Spleen (tissue), 7 donors: ENCODE data around the gene MAST4.

Experiments used
- CTCF ChIP-seq, 11 experiments: fragments of 200-600 bp in 7 of 11; fragments of 450-650 bp in 4 of 11; sonication (generic) in 4 of 11; IDR thresholded peaks in 8 of 11; conservative IDR thresholded peaks in 3 of 11; 1 replicate in 7 of 11; 2 replicates in 4 of 11; pipeline versions ENCODE4 v1.4.0 to v1.8.0; 2016 to 2021; ENCODE audit warnings: antibody characterized with exemption in 11 of 11, inconsistent platforms in 4 of 11, mild to moderate bottlenecking in 1 of 11
- POLR2A ChIP-seq, 3 donors: fragments of 450-650 bp; IDR thresholded peaks; one replicate each; pipeline ENCODE4 v1.5.1; 2017; ENCODE audit warnings: antibody characterized with exemption in 3 of 3, mild to moderate bottlenecking in 1 of 3
- POLR2AphosphoS5 ChIP-seq, 3 donors: sonication (generic); formaldehyde crosslinking; IDR thresholded peaks; one replicate each; pipeline ENCODE4 v1.5.1; 2017; ENCODE audit warnings: antibody characterized with exemption in 3 of 3
- donor health status: DM: no; HTN: no; CAD: no; lungs with moderate emphysema.
- donor health status: DM: no; HTN: no; CAD: no.
- donor health status: DM: no; HTN: no; CAD: no.

- TF ChIP-seq CTCF (IDR thresholded peaks at IDR 0.05 in 8 of 11, conservative IDR thresholded peaks at IDR 0.05 in 3 of 11): no peak
- TF ChIP-seq POLR2A (IDR thresholded peaks at IDR 0.05): no peak
- TF ChIP-seq POLR2AphosphoS5 (IDR thresholded peaks at IDR 0.05): no peak
These were observed 434.3 kb downstream of the MAST4 start for GRCh38 chr5:67030289-67031056.
